Measurements from ENCODE around the gene NLRC5. TPM values are rescaled to one million over a fixed set of nuclear protein-coding genes. Genes with fewer than 3 reads are reported as not detected.

Gene NLRC5
- total and polyA plus RNA-seq, 2 donors (not counting 3 experiments of a cell fraction or from before 2014, with no cell fraction given): 7.4 to 26.3 TPM

GRCh38 chr16:56994311-56994710, 5.0 kb downstream of the NLRC5 start:
- H3K9me3 ChIP-seq (replicated peaks; ENCODE audit: control insufficient read depth, insufficient read depth, low read length): no peaks in the 10 kb centered on the region
- H2AFZ ChIP-seq (ENCODE audit: low read depth, low read length): no peak overlapping the region
- H3K79me2 ChIP-seq (ENCODE audit: control insufficient read depth, insufficient read depth, low read length): peaks cover 6% of the 10 kb centered on the region
- no peak overlapping the region for H3K9ac ChIP-seq (replicated peaks; ENCODE audit: extremely low read depth, insufficient read depth, low read length)
- no peak for DNase-seq (ENCODE audit: low read depth, low spot score)
- dilution Hi-C loops (cut with MboI; ENCODE audit: extremely low pct_ligation_motif_present, low sequenced_read_pairs): no loop called here
- no peak for FAIRE-seq
- no peaks in the 10 kb centered on the region for H3K36me3 ChIP-seq (ENCODE audit: control insufficient read depth in 2 of 2, extremely low read depth in 1 of 2, insufficient read depth in 2 of 2, low read length in 2 of 2)
- H3K27ac ChIP-seq (ENCODE audit: insufficient read depth, low read depth, low read length): no peak overlapping the region
- TF ChIP-seq CTCF (IDR thresholded peaks at IDR 0.05; ENCODE audit: extremely low read depth in 1 of 2, insufficient read depth in 1 of 2, low read depth in 1 of 2, low read length in 2 of 2): no peak
- no peak for TF ChIP-seq EZH2 (IDR thresholded peaks at IDR 0.05; ENCODE audit: borderline replicate concordance, low read depth, low read length, severe bottlenecking)
- no TSS peak for BruUV-seq (replicated peaks)
- H4K20me1 ChIP-seq (replicated peaks; ENCODE audit: control insufficient read depth, extremely low read depth, insufficient read depth, low read length): no peaks in the 10 kb centered on the region
- H3K9me1 ChIP-seq (replicated peaks; ENCODE audit: control insufficient read depth, extremely low read depth, insufficient read depth, low read length): no peaks in the 10 kb centered on the region
- H3K27me3 ChIP-seq (ENCODE audit: control insufficient read depth in 2 of 2, insufficient read depth in 2 of 2, low read length in 2 of 2): no peaks in the 10 kb centered on the region
- POLR2A ChIA-PET: no interaction called here
- intact Hi-C loops (cut with micrococcal nuclease): no loop called here
- peaks cover 9% of the 10 kb centered on the region for H3K4me1 ChIP-seq (ENCODE audit: control insufficient read depth, extremely low read depth, insufficient read depth, low read length)
- CTCF ChIA-PET: no interaction called here
- H3K4me3 ChIP-seq (replicated peaks in 1 of 3; ENCODE audit: insufficient read depth in 1 of 3, low read depth in 1 of 3, low read length in 3 of 3): no peak overlapping the region
- H3K4me2 ChIP-seq (ENCODE audit: insufficient read depth, low read length): no peak overlapping the region

DNA sequence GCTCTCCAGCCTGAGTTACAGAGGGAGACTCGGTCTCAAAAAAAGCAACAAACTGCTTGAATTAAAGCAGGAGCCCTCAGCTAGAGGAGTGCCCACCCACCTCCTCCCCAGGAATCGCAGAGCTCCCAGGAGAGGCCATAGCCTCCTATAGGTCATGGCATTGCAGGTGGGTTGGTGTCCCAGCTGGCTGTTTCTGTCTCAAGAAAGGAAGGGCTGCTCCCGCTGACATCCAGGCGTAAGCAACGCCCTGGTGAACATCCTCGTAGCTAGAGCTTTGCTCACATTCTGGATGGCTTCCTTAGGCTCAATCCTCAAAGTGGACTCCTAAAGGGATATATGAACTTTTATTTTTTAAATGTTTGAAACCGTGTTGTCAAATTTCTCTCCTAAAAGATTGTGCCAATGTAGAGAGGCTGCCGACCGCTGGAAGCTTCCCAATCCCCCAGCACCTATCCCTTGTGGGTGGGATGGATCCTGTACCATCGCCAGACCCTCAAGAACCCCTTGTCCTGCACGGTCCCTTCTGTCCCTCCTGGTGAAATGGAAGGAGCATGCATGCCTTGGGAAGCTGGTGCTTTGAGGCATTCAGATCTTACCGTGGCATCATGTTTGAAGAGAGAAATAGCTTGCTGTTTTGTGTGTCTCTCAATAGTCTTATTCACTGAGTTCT, 5.9 kb downstream of the NLRC5 start:
- Histone ChIP-seq H3K4me1 (ENCODE audit: control insufficient read depth, extremely low read depth, insufficient read depth, low read length) (peaks cover 6% of the 10 kb centered on the region), H3K27ac (ENCODE audit: insufficient read depth, low read depth, low read length) (no peak overlapping the region), H3K9ac (replicated peaks; ENCODE audit: extremely low read depth, insufficient read depth, low read length) (no peak overlapping the region), H3K36me3 (ENCODE audit: control insufficient read depth in 2 of 2, extremely low read depth in 1 of 2, insufficient read depth in 2 of 2, low read length in 2 of 2) (no peaks in the 10 kb centered on the region), H3K27me3 (ENCODE audit: control insufficient read depth in 2 of 2, insufficient read depth in 2 of 2, low read length in 2 of 2) (no peaks in the 10 kb centered on the region), H3K9me3 (replicated peaks; ENCODE audit: control insufficient read depth, insufficient read depth, low read length) (no peaks in the 10 kb centered on the region), H3K4me2 (ENCODE audit: insufficient read depth, low read length) (no peak overlapping the region), H4K20me1 (replicated peaks; ENCODE audit: control insufficient read depth, extremely low read depth, insufficient read depth, low read length) (no peaks in the 10 kb centered on the region), H3K4me3 (replicated peaks in 1 of 3; ENCODE audit: insufficient read depth in 1 of 3, low read depth in 1 of 3, low read length in 3 of 3) (no peak overlapping the region), H3K9me1 (replicated peaks; ENCODE audit: control insufficient read depth, extremely low read depth, insufficient read depth, low read length) (no peaks in the 10 kb centered on the region), H2AFZ (ENCODE audit: low read depth, low read length) (no peak overlapping the region), H3K79me2 (ENCODE audit: control insufficient read depth, insufficient read depth, low read length) (peaks cover 2% of the 10 kb centered on the region)
- intact Hi-C loops (cut with micrococcal nuclease) (no loop called here), dilution Hi-C loops (cut with MboI; ENCODE audit: extremely low pct_ligation_motif_present, low sequenced_read_pairs) (no loop called here)
- BruUV-seq (replicated peaks): no TSS peak
- ChIA-PET CTCF (interaction anchor here (0.7 to 1.5 kb wide), 4 partner anchors 10 to 50 kb away, joined by 3 to 6 read pairs (median 3); no protein-coding TSS in a partner anchor), POLR2A (no interaction called here)
- TF ChIP-seq GATA2 (IDR thresholded peaks at IDR 0.05; ENCODE audit: insufficient read depth, insufficient read length, low read depth, low read length) (no peak), POLR2AphosphoS5 (IDR thresholded peaks at IDR 0.05; ENCODE audit: insufficient read depth, low read depth, low read length) (no peak), MYC (IDR thresholded peaks at IDR 0.05; ENCODE audit: low read depth, low read length) (no peak), POLR2A (IDR thresholded peaks at IDR 0.05; ENCODE audit: low read depth, low read length) (no peak), FOS (IDR thresholded peaks at IDR 0.05; ENCODE audit: borderline replicate concordance, insufficient read depth, low read length) (no peak), EZH2 (IDR thresholded peaks at IDR 0.05; ENCODE audit: borderline replicate concordance, low read depth, low read length, severe bottlenecking) (no peak)
- TF ChIP-seq, protein P1, sequence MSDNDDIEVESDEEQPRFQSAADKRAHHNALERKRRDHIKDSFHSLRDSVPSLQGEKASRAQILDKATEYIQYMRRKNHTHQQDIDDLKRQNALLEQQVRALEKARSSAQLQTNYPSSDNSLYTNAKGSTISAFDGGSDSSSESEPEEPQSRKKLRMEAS (IDR thresholded peaks at IDR 0.05; ENCODE audit: insufficient read depth, insufficient read length): no peak
- FAIRE-seq: no peak
- no peak for DNase-seq (ENCODE audit: low read depth, low spot score)

Measured in endothelial cell of umbilical vein (primary cell).